K562 (cell line): Measurements from ENCODE around the gene SGSM2. TPM values are rescaled to one million over a fixed set of nuclear protein-coding genes. Genes with fewer than 3 reads are reported as not detected.

Source experiments
- CHD7 ChIP-seq: fragments of 200-600 bp; sonication (generic); IDR thresholded peaks from one replicate; pipeline ENCODE4 v1.6.1; 2012; ENCODE audit warnings: mild to moderate bottlenecking, low read depth, low read length, inconsistent platforms
- FOSL1 ChIP-seq: fragments of 200-800 bp; sonication (Bioruptor generic); conservative IDR thresholded peaks from 2 replicates; pipeline ENCODE4 v1.6.1; 2016; ENCODE audit warnings: missing genetic modification characterization, missing compliant biosample characterization
- HNRNPLL ChIP-seq: fragments of 200-400 bp; formaldehyde crosslinking; IDR thresholded peaks from 2 replicates; pipeline ENCODE4 v1.6.1; 2017; ENCODE audit warnings: low read length, low read depth, mild to moderate bottlenecking; ENCODE audit not compliant: poor library complexity, severe bottlenecking
- KDM5B ChIP-seq: fragments of 200-600 bp; sonication (generic); IDR thresholded peaks from 2 replicates; pipeline ENCODE4 v1.6.1; 2012; ENCODE audit warnings: low read depth, mild to moderate bottlenecking, moderate library complexity, low read length, control low read depth, inconsistent platforms; ENCODE audit not compliant: insufficient replicate concordance
- MAX ChIP-seq: sonication (generic); formaldehyde crosslinking; IDR thresholded peaks from 2 replicates; pipeline ENCODE4 v1.9.0; 2022; ENCODE audit warnings: mild to moderate bottlenecking, missing genetic modification reagents
- NFXL1 ChIP-seq: fragments of 450-650 bp; formaldehyde crosslinking; IDR thresholded peaks from 2 replicates; pipeline ENCODE4 v1.4.0; 2021; ENCODE audit warnings: mild to moderate bottlenecking
- POLR2B ChIP-seq: fragments of 450-650 bp; IDR thresholded peaks from 2 replicates; pipeline ENCODE4 v1.6.1; 2018; ENCODE audit warnings: low read depth; ENCODE audit not compliant: partially characterized antibody
- RFX5 ChIP-seq: IDR thresholded peaks from 2 replicates; pipeline ENCODE4 v1.6.1; 2011; ENCODE audit warnings: low read depth, mild to moderate bottlenecking, improper control_type of control experiment, low read length
- SETDB1 ChIP-seq: IDR thresholded peaks from one replicate; pipeline ENCODE4 v1.6.1; 2012; ENCODE audit warnings: low read length, control low read depth, inconsistent platforms
- ZBTB17 ChIP-seq: fragments of 450-650 bp; formaldehyde crosslinking; IDR thresholded peaks from 2 replicates; pipeline ENCODE4 v1.4.0; 2020; ENCODE audit warnings: mild to moderate bottlenecking
- ZNF282 ChIP-seq: sonication (generic); formaldehyde crosslinking; IDR thresholded peaks from 2 replicates; pipeline ENCODE4 v1.8.1; 2023; ENCODE audit warnings: missing genetic modification reagents
- ZNF408 ChIP-seq: fragments of 250-450 bp; sonication (Bioruptor Pico); IDR thresholded peaks from 2 replicates; pipeline ENCODE4 v1.4.0; 2020; ENCODE audit warnings: low read depth, mild to moderate bottlenecking, moderate library complexity
- ZNF589 ChIP-seq: fragments of 200-800 bp; sonication (Bioruptor generic); IDR thresholded peaks from 2 replicates; pipeline ENCODE4 v1.6.1; 2016; ENCODE audit warnings: low read depth, missing genetic modification characterization, missing compliant biosample characterization
- polyA plus RNA-seq, 8 experiments: library from polyadenylated mRNA; depleted of rRNA in 4 of 8; stranded (reverse) in 5 of 8; unstranded in 3 of 8; fragments of >200 nt; fragmentation: Nextera tagmentation in 2 of 8; fragmentation: Illumina TruSeq in 1 of 8; extraction: Ambion mirVana in 2 of 8; extraction: Trizol in 1 of 8; gene quantifications; 2 replicates each; pipeline versions ENCODE4 v1.2.1 to v1.2.3, GENCODE V29; 2011 to 2014; ENCODE audit warnings: inconsistent platforms in 1 of 8, missing spikeins in 1 of 8
- total RNA-seq, 7 experiments: library from RNA; depleted of rRNA in 6 of 7; stranded (reverse); fragments of >200 nt in 6 of 7; fragmentation: Illumina TruSeq in 2 of 7; extraction: Trizol in 2 of 7; gene quantifications; 2 replicates each; pipeline versions ENCODE4 v1.2.1 to v1.2.3, GENCODE V29; 2011 to 2021; ENCODE audit warnings: low replicate concordance in 1 of 7
- TF ChIP-seq, protein P1 (sequence below): fragments of 250-450 bp; sonication (Bioruptor Pico); IDR thresholded peaks from 2 replicates; pipeline ENCODE4 v1.8.0; 2022; ENCODE audit warnings: moderate library complexity, mild to moderate bottlenecking, inconsistent platforms

Gene SGSM2
- total and polyA plus RNA-seq, 9 of the 15 experiments (the other 6 are each of a cell fraction or from before 2014, with no cell fraction given): 0.20 to 26.3 (median 14.8) TPM

DNA sequence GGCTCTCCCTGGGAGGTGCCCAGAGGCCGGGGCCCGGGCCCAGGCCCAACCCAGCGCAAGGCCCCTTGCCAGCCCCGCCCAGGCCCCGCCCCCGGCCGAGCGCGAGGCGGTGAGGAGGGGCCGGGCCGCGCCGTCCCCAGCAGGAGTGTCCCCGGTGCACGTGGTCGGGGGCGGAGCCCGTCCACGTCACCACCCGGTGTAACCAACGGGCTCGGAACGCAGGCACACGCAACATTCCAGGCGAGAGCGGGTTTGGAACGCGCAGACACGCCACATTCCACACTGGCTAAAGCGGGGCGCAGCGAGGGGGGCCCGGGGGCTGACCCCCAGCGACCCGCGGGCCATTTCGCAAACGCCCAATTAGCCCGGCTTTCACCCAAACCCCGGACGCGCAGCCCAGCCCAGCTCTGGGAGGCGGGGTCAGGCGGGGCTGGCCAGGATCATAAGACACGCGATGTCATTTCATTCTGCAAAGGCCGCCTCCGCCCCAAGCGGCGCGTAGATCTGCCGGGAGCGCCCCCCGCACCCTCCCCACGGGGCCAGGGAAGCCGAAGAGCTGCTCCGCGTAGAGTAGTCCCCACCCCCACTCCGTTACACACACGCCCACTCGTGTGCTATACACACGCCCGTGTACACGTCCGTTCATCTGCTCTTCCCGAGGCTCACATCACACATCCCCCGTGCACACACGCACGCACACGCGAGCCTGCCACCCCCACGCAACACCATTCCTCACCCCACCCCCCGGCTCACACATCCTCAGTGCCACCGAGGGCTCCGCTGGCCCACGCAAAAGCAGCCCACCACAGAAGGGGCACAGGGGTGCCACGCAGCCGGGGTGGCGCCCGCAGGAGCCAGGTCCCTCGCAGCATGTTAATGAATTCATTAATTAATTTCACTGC, 62.5 kb downstream of the SGSM2 start (continued):
- TF ChIP-seq NFXL1 (CRISPR knock-in tag) (no peak), ZNF282 (0 out of 2 replicates have a peak, but pooled peaks have one; percentile 26), RFX5 (no peak), ZBTB17 (CRISPR knock-in tag) (no peak), MAX (CRISPR knock-in tag) (peak; percentile 92), KDM5B (peak; percentile 3), POLR2B (peak; percentile 80), SETDB1 (no peak), HNRNPLL (no peak), ZNF408 (CRISPR knock-in tag) (no peak), FOSL1 (tag) (no peak), ZNF589 (CRISPR knock-in tag) (no peak), CHD7 (no peak)
- TF ChIP-seq, protein P1, sequence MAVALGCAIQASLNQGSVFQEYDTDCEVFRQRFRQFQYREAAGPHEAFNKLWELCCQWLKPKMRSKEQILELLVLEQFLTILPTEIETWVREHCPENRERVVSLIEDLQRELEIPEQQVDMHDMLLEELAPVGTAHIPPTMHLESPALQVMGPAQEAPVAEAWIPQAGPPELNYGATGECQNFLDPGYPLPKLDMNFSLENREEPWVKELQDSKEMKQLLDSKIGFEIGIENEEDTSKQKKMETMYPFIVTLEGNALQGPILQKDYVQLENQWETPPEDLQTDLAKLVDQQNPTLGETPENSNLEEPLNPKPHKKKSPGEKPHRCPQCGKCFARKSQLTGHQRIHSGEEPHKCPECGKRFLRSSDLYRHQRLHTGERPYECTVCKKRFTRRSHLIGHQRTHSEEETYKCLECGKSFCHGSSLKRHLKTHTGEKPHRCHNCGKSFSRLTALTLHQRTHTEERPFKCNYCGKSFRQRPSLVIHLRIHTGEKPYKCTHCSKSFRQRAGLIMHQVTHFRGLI (CRISPR knock-in tag): no peak
